ENCODE results near the gene VASN.

The VASN gene

GRCh38 chr16:4404967-4405696 is 33.5 kb downstream of the VASN start:
- DNase-seq, result no peak

- no peak for DNase-seq
These were observed 36.1 kb downstream of the VASN start for GRCh38 chr16:4407543-4408322.

GRCh38 chr16:4408323-4408690 is 36.7 kb downstream of the VASN start:
- DNase-seq, result no peak

GRCh38 chr16:4409081-4409932 is 37.7 kb downstream of the VASN start:
- no peak for DNase-seq

- no peak for DNase-seq
These were observed 38.9 kb downstream of the VASN start for GRCh38 chr16:4410335-4411075.

- DNase-seq, result no peak
These were observed 40.0 kb downstream of the VASN start for GRCh38 chr16:4411684-4412083.

- DNase-seq, result no peak
These were observed 40.5 kb downstream of the VASN start for GRCh38 chr16:4412159-4412558.

- no peak for DNase-seq
These were observed 41.2 kb downstream of the VASN start for GRCh38 chr16:4412854-4413253.

- peak; percentile 81 for DNase-seq
These were observed 42.7 kb downstream of the VASN start for GRCh38 chr16:4414187-4414917.

GRCh38 chr16:4415538-4416199 is 44.0 kb downstream of the VASN start:
- DNase-seq, result peak; percentile 59

- DNase-seq, result peak; percentile 99
These were observed 44.8 kb downstream of the VASN start, which contains the start of gene CORO7 for GRCh38 chr16:4416200-4417032. Gene CORO7, minus strand, starts transcription at chr16:4416596. Its CDS starts 78 bp downstream, at chr16:4416518.

- no peak for DNase-seq
These were observed 47.8 kb downstream of the VASN start for GRCh38 chr16:4419402-4419959.

- no peak for DNase-seq
These were observed 49.0 kb downstream of the VASN start for GRCh38 chr16:4420505-4421105.

- DNase-seq, result peak; percentile 94
These were observed 53.9 kb downstream of the VASN start, which contains the start of gene DNAJA3 for GRCh38 chr16:4425378-4426020. Gene DNAJA3, plus strand, starts transcription at chr16:4425868. Its CDS starts 14 bp downstream, at chr16:4425882.

GRCh38 chr16:4426021-4426684 is 54.5 kb downstream of the VASN start:
- DNase-seq, result no peak

GRCh38 chr16:4426722-4427372 is 55.2 kb downstream of the VASN start:
- no peak for DNase-seq

- no peak for DNase-seq
These were observed 56.9 kb downstream of the VASN start for GRCh38 chr16:4428500-4428899.

GRCh38 chr16:4431023-4431422 is 59.4 kb downstream of the VASN start:
- DNase-seq, result no peak
